Astrocyte of the spinal cord (primary cell): ENCODE results near the gene MOCS1.

Experiments
- DNase-seq: peaks from one replicate; pipeline ENCODE4 v3.0.0; 2011; ENCODE audit warnings: low read depth, low spot score
- H3K4me3 ChIP-seq: 2 replicates; pipeline ENCODE4 v1.5.1; 2011; ENCODE audit warnings: low read depth, mild to moderate bottlenecking, low read length, moderate library complexity
- CTCF ChIP-seq: IDR thresholded peaks from 2 replicates; pipeline ENCODE4 v1.5.1; 2012; ENCODE audit warnings: low read depth, mild to moderate bottlenecking, low read length, inconsistent platforms
- in situ Hi-C: cut with HindIII; loops from 2 replicates; pipeline ENCODE4 v1.10.0; 2017; ENCODE audit warnings: low sequenced_read_pairs

MOCS1 gene

GRCh38 chr6:39923861-39924260, 10.4 kb downstream of the MOCS1 start:
- in situ Hi-C loops: no loop called here
- no peak for DNase-seq
- no peak for TF ChIP-seq CTCF
- H3K4me3 ChIP-seq: no peak overlapping the region

- no peak for TF ChIP-seq CTCF
- no peak for DNase-seq
- no peak overlapping the region for H3K4me3 ChIP-seq
- in situ Hi-C loops: no loop called here
These were observed 10.9 kb downstream of the MOCS1 start for GRCh38 chr6:39923394-39923793.

GRCh38 chr6:39922821-39923220, 11.4 kb downstream of the MOCS1 start:
- no peak overlapping the region for H3K4me3 ChIP-seq
- no peak for DNase-seq
- in situ Hi-C loops: no loop called here

GRCh38 chr6:39920157-39920556, 14.1 kb downstream of the MOCS1 start:
- no peak for DNase-seq
- no peak for TF ChIP-seq CTCF
- no peak overlapping the region for H3K4me3 ChIP-seq
- in situ Hi-C loops: no loop called here

More at GRCh38 chr6:39922821-39923220, 11.4 kb downstream of the MOCS1 start:
- no peak for TF ChIP-seq CTCF

- H3K4me3 ChIP-seq: no peak overlapping the region
- TF ChIP-seq CTCF: no peak
- in situ Hi-C loops: no loop called here
- DNase-seq: no peak
These were observed 15.4 kb downstream of the MOCS1 start for GRCh38 chr6:39918831-39919230.

GRCh38 chr6:39917981-39918380, 16.3 kb downstream of the MOCS1 start:
- no peak for TF ChIP-seq CTCF
- H3K4me3 ChIP-seq: no peak overlapping the region
- DNase-seq: no peak
- in situ Hi-C loops: no loop called here

- in situ Hi-C loops: no loop called here
- H3K4me3 ChIP-seq: no peak overlapping the region
- no peak for DNase-seq
- TF ChIP-seq CTCF: no peak
These were observed 16.9 kb downstream of the MOCS1 start for GRCh38 chr6:39917329-39917728.
